Stomach smooth muscle (tissue), 2 donors: ENCODE data around the gene CREB3L2.
A peak's percentile ranks its signal among the peaks of the same experiment; 100 is the strongest.
"Not testable (repeated sequence)": the region's sequence is repeated elsewhere in the genome, so short reads cannot be mapped to it uniquely, and the experiment has no call there.

ENCODE experiments used
- H3K27ac ChIP-seq: one replicate; pipeline ENCODE4 v1.7.0; 2013; ENCODE audit warnings: mild to moderate bottlenecking, low read length, inconsistent platforms
- H3K27me3 ChIP-seq, 2 donors: one replicate each; pipeline ENCODE4 v1.7.0; 2013; ENCODE audit warnings: low read length in 2 of 2; ENCODE audit not compliant: insufficient read depth in 2 of 2, control insufficient read depth in 1 of 2
- H3K36me3 ChIP-seq, 2 donors: one replicate each; pipeline ENCODE4 v1.7.0; 2013; ENCODE audit warnings: low read length in 2 of 2; ENCODE audit not compliant: control insufficient read depth in 2 of 2, insufficient read depth in 2 of 2
- H3K4me1 ChIP-seq: one replicate; pipeline ENCODE4 v1.7.0; 2013; ENCODE audit warnings: low read length; ENCODE audit not compliant: control insufficient read depth, insufficient read depth
- H3K4me3 ChIP-seq, 2 donors: one replicate each; pipeline ENCODE4 v1.7.0; 2013; ENCODE audit warnings: low read length in 2 of 2
- H3K9ac ChIP-seq, 2 donors: one replicate each; pipeline ENCODE4 v1.7.0; 2013; ENCODE audit warnings: low read length in 2 of 2, mild to moderate bottlenecking in 1 of 2
- H3K9me3 ChIP-seq, 2 donors: one replicate each; pipeline ENCODE4 v1.7.0; 2013; ENCODE audit warnings: low read length in 2 of 2; ENCODE audit not compliant: control insufficient read depth in 2 of 2
- donor health status: healthy.
- donor health status: Pancreatic carcinoma.

Gene CREB3L2

DNA sequence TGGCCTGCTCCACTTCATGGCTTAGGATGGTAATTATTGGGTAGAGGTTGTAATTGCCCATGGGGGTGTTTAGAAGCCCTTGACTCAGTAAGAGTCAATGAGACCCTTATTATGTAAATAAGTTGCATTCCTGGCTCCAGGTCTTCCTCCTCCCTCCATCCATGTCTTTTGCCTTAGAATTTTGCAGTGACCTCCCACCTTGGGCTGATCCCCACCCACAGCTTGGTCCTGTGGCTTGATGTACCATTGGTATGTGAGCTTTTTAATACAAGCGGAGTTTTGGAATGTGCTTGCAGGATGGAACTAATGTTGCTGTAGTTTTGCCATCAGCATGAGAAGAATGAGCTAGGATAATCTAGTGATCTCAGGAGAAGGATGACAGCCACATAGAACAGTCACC, 81.9 kb downstream of the CREB3L2 start:
- Histone ChIP-seq H3K27me3 (no peaks in the 10 kb centered on the region), H3K36me3 (peaks cover 0 to 8% of the 10 kb centered on the region in 2 donors), H3K9me3 (no peaks in the 10 kb centered on the region), H3K4me1 (peaks cover 7% of the 10 kb centered on the region), H3K9ac (no peak overlapping the region), H3K4me3 (no peak overlapping the region), H3K27ac (peak overlapping the region; percentile 50)

GRCh38 chr7:137916980-137917645, 84.8 kb downstream of the CREB3L2 start:
- no peaks in the 10 kb centered on the region for H3K9me3 ChIP-seq
- H3K4me1 ChIP-seq: peaks cover 7% of the 10 kb centered on the region
- peak overlapping the region in 1 of 2 donors; percentile 14 for H3K9ac ChIP-seq
- H3K4me3 ChIP-seq: no peak overlapping the region
- H3K27me3 ChIP-seq: no peaks in the 10 kb centered on the region
- peaks cover 10 to 16% of the 10 kb centered on the region in 2 donors for H3K36me3 ChIP-seq
- no peak overlapping the region for H3K27ac ChIP-seq

DNA sequence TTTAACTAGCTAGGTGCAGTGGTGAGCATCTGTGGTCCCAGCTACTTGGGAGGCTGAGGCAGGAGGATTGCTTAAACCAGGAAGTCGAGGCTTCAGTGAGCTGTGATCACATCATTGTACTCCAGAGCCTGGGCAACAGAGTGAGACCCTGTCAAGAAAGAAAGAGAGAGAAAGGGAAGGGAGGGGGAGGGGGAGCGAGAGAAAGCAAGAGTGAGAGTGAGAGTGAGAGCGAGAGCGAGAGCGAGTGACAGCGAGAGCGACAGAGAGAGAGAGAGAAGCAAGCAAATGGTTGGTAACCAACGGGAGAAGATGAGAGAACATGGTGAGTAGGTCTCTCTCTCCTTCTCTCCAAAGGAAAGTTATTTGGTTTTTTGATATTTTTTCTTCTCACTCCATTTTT, 85.3 kb downstream of the CREB3L2 start:
- no peak overlapping the region for H3K27ac ChIP-seq
- H3K36me3 ChIP-seq: peaks cover 10 to 20% of the 10 kb centered on the region in 2 donors

DNA sequence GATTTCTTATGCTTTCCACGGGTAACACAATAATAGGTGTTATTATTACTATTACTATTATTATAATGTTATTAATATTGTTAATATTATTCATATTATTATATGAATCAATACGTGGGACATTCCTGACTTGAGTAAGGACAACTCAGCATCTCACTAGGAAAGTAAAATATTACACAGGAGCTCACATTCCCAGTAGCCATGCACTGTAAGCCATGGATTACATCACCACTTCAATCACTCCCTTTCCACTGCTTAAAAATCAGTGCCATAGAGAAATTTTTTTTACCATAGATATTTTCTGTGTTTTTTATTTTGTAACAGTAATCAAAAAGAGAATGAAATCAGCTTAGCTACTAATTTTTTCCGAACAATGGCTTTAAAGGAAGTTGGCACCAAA, 86.6 kb downstream of the CREB3L2 start:
- H3K9me3 ChIP-seq: no peaks in the 10 kb centered on the region
- H3K9ac ChIP-seq: no peak overlapping the region
- H3K36me3 ChIP-seq: peaks cover 20 to 27% of the 10 kb centered on the region in 2 donors
- H3K27ac ChIP-seq: no peak overlapping the region
- H3K27me3 ChIP-seq: no peaks in the 10 kb centered on the region
- H3K4me1 ChIP-seq: no peaks in the 10 kb centered on the region
- H3K4me3 ChIP-seq: no peak overlapping the region

More for the DNA sequence above, 85.3 kb downstream of the CREB3L2 start:
- no peaks in the 10 kb centered on the region for H3K9me3 ChIP-seq
- no peak overlapping the region for H3K4me3 ChIP-seq
- peak overlapping the region in 1 of 2 donors; percentile 14 for H3K9ac ChIP-seq
- H3K27me3 ChIP-seq: no peaks in the 10 kb centered on the region
- H3K4me1 ChIP-seq: peaks cover 7% of the 10 kb centered on the region

GRCh38 chr7:137913985-137914384, 87.9 kb downstream of the CREB3L2 start:
- no peaks in the 10 kb centered on the region for H3K27me3 ChIP-seq
- no peaks in the 10 kb centered on the region for H3K9me3 ChIP-seq
- no peak overlapping the region for H3K9ac ChIP-seq
- peaks cover 24 to 33% of the 10 kb centered on the region in 2 donors for H3K36me3 ChIP-seq
- H3K27ac ChIP-seq: no peak overlapping the region
- no peak overlapping the region for H3K4me3 ChIP-seq
- H3K4me1 ChIP-seq: no peaks in the 10 kb centered on the region

GRCh38 chr7:137909042-137909441, 92.8 kb downstream of the CREB3L2 start:
- Histone ChIP-seq H3K27ac (no peak overlapping the region), H3K9me3 (no peaks in the 10 kb centered on the region), H3K36me3 (peaks cover 44 to 48% of the 10 kb centered on the region in 2 donors), H3K4me1 (no peaks in the 10 kb centered on the region), H3K4me3 (no peak overlapping the region), H3K27me3 (no peaks in the 10 kb centered on the region), H3K9ac (no peak overlapping the region)

DNA sequence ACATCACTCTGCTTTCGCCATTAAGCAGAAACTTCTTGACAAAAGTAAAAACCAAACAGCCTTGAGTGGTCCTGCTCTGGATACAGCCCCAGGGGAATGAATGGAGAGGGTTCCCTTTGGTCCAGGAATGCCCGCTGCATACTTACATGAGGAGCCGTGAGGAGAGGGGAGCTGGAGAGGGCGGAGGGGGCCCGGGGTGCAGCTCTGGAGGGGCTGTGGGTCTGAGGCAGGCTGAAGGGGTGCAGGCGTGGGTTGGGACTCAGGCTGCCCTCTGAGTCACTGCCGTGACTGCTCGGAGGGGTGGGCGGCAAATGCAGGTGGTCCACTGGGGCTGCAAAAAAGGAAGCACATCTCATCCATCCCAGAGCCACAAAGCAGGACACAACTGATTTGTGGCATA, 93.8 kb downstream of the CREB3L2 start:
- no peak overlapping the region for H3K9ac ChIP-seq
- no peak overlapping the region for H3K4me3 ChIP-seq
- no peak overlapping the region for H3K27ac ChIP-seq
- no peaks in the 10 kb centered on the region for H3K9me3 ChIP-seq
- H3K36me3 ChIP-seq: peaks cover 44 to 51% of the 10 kb centered on the region in 2 donors
- H3K27me3 ChIP-seq: no peaks in the 10 kb centered on the region
- H3K4me1 ChIP-seq: peaks cover 6% of the 10 kb centered on the region

DNA sequence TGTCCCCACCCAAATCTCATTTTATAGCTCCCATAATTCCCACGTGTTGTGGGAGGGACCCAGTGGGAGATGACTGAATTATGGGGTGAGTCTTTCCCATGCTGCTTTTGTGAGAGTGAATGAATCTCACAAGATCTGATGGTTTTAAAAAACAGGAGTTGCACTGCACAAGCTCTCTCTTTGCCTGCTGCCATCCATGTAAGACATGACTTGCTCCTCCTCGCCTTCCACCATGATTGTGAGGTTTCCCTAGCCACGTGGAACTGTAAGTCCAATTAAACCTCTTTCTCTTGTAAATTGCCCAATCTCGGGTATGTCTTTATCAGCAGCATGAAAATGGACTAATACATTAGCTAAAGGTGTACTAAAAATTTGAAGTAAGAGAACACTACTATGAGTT, 95.2 kb downstream of the CREB3L2 start:
- H3K9me3 ChIP-seq, H3K27ac ChIP-seq, H3K4me1 ChIP-seq, H3K27me3 ChIP-seq, H3K4me3 ChIP-seq, H3K9ac ChIP-seq: not testable (repeated sequence)
- peaks cover 39 to 46% of the 10 kb centered on the region in 2 donors for H3K36me3 ChIP-seq

DNA sequence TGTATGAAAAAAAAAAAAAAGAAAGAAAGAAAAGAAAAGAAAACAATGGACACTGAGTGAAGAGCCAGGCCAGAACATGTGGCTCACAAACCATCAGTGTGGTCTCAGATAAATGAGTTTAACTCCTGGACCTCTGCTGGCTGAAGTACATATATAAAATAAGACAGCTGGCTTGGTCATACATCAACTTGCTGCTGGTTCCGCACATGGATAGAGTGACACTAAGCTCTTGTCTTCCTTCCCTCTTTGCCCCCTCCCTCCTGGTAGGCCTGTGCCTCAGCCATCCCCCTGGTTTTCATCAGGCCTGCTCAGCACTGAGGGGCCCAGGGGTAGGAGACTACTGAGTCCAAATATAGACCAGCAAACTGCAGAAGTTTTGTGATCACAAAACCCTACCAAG, 97.1 kb downstream of the CREB3L2 start:
- peaks cover 35 to 47% of the 10 kb centered on the region in 2 donors for H3K36me3 ChIP-seq
- H3K27ac ChIP-seq: no peak overlapping the region
- no peak overlapping the region for H3K9ac ChIP-seq
- peaks cover 9% of the 10 kb centered on the region for H3K4me1 ChIP-seq
- no peaks in the 10 kb centered on the region for H3K27me3 ChIP-seq
- no peak overlapping the region for H3K4me3 ChIP-seq
- H3K9me3 ChIP-seq: no peaks in the 10 kb centered on the region

- Histone ChIP-seq H3K4me3 (peak overlapping the region in 1 of 2 donors; percentile 29), H3K27ac (no peak overlapping the region), H3K36me3 (peaks cover 37 to 45% of the 10 kb centered on the region in 2 donors), H3K4me1 (peaks cover 16% of the 10 kb centered on the region), H3K9me3 (no peaks in the 10 kb centered on the region), H3K27me3 (no peaks in the 10 kb centered on the region), H3K9ac (no peak overlapping the region)
These were observed 98.3 kb downstream of the CREB3L2 start for GRCh38 chr7:137903382-137904169.

DNA sequence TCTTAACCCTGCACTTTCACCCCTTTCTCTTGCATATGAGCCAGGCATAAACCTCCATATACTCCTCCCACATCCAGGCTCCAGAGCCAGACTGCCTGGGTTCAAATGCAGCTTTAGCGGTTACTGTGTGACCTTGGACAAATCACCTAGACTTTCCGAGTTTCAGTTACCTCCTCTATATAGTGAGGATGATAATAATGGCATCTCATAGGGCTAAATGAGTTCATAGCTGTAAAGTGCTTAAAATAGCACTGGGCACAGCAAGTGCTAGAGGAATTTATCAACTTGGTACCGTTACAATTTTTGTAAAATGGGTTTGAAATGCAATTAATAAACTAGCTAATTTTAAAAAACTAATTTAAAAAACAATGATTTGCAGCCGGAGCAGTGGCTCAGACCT, 101.7 kb downstream of the CREB3L2 start:
- peaks cover 16% of the 10 kb centered on the region for H3K4me1 ChIP-seq
- no peaks in the 10 kb centered on the region for H3K27me3 ChIP-seq
- H3K9me3 ChIP-seq: no peaks in the 10 kb centered on the region
- H3K9ac ChIP-seq: no peak overlapping the region
- H3K4me3 ChIP-seq: no peak overlapping the region
- H3K36me3 ChIP-seq: peaks cover 28 to 34% of the 10 kb centered on the region in 2 donors
- H3K27ac ChIP-seq: no peak overlapping the region
